SHP77 (cell line): ENCODE results near the gene PAX7.

Experiments
- DNase-seq, 2 experiments: peaks; one replicate each; lab custom pipeline; 2025; lab: John Stamatoyannopoulos, UW

The PAX7 gene

GRCh38 chr1:18641005-18641941 lies 10.6 kb downstream of the PAX7 start:
- DNase-seq = no peak

- no peak for DNase-seq
Measured at GRCh38 chr1:18642278-18643095, 11.8 kb downstream of the PAX7 start.

- no peak for DNase-seq
Measured at GRCh38 chr1:18643154-18644012, 12.7 kb downstream of the PAX7 start.

- DNase-seq = no peak
Measured at GRCh38 chr1:18644013-18644399, 13.4 kb downstream of the PAX7 start.

GRCh38 chr1:18644446-18644845 lies 13.8 kb downstream of the PAX7 start:
- DNase-seq = no peak

GRCh38 chr1:18644973-18645746 lies 14.5 kb downstream of the PAX7 start:
- DNase-seq = no peak

GRCh38 chr1:18645747-18646090 lies 15.1 kb downstream of the PAX7 start:
- no peak for DNase-seq

- DNase-seq = no peak
Measured at GRCh38 chr1:18646091-18646785, 15.6 kb downstream of the PAX7 start.

- DNase-seq = no peak
Measured at GRCh38 chr1:18646786-18647410, 16.3 kb downstream of the PAX7 start.

GRCh38 chr1:18647681-18648214 lies 17.1 kb downstream of the PAX7 start:
- no peak for DNase-seq

- DNase-seq = no peak
Measured at GRCh38 chr1:18649693-18650370, 19.2 kb downstream of the PAX7 start.

GRCh38 chr1:18651713-18652112 lies 21.1 kb downstream of the PAX7 start:
- no peak for DNase-seq

- no peak for DNase-seq
Measured at GRCh38 chr1:18652791-18653190, 22.1 kb downstream of the PAX7 start.

- DNase-seq = no peak
Measured at GRCh38 chr1:18653367-18653766, 22.7 kb downstream of the PAX7 start.

- no peak for DNase-seq
Measured at GRCh38 chr1:18653916-18654315, 23.3 kb downstream of the PAX7 start.

GRCh38 chr1:18654599-18654998 lies 24.0 kb downstream of the PAX7 start:
- no peak for DNase-seq

GRCh38 chr1:18657506-18658201 lies 27.0 kb downstream of the PAX7 start:
- DNase-seq = no peak

GRCh38 chr1:18658831-18659230 lies 28.2 kb downstream of the PAX7 start:
- no peak for DNase-seq
